GM13977 (cell line): ENCODE measurements around the gene TRIO.

Experiments
- DNase-seq: peaks from one replicate; pipeline ENCODE4 v3.0.0; 2012; ENCODE audit warnings: low spot score
- in situ Hi-C: fragments of 300-500 bp; cut with MboI; formaldehyde crosslinking; loops from one replicate; pipeline ENCODE4 v1.12.0; 2022; ENCODE audit warnings: low sequenced_read_pairs, low pct_unique_long_range_greater_than_20kb, mixed read lengths, inconsistent platforms; ENCODE audit not compliant: unreplicated experiment
- TF ChIP-seq, protein P1 (sequence below): IDR thresholded peaks from 2 replicates; pipeline ENCODE4 v1.5.1; 2012; ENCODE audit warnings: mild to moderate bottlenecking, control low read depth; ENCODE audit not compliant: insufficient read depth; ENCODE audit errors: extremely low read depth, missing control alignments

The TRIO gene

DNA sequence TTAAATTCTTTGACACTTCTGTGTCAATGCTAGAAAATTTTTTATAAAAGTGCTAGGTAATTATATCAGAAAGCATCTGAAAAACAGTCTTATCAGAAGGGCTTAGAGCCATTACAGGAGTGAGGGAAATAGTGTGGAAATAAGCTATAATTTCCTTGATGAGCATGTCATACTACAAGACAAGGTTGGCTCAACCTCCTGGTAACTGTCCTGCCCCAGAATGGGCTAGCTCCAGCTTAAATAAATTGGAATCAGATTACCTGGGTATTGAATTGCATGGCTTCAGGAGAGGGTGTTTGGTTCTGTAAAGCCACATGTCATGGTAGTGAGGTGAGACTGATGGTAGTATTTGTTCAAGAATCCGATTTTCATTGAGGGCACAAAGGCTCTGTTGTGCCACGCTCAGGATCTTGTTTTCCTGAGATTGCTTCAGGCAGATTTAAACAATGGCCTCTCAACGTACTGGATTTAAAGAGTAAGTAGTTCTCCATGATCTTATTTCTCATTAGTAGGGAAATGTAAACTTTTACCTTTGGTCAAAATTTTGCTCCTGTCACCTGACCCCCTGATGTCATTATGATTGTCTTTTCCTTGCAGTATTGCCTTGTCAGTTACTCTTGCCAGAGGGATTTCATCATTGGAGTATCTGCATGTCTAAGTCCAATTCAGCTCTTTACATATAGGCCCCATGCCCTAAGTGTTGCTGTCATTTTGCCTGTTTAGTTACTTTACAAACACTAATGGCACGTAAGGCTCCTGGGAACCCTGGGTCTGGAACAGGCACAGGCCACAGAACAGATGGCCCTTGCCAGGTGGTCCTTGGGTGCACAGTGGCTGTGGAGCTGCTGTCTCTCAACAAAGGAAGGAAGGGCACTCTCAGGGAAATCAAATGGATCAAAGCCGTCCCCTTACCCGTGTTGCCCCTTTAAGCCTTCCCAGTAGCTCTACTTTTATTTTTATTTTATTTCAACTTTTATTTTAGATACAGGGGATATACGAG is 21.3 kb downstream of the TRIO start:
- in situ Hi-C loops, result no loop called here
- TF ChIP-seq, protein P1, sequence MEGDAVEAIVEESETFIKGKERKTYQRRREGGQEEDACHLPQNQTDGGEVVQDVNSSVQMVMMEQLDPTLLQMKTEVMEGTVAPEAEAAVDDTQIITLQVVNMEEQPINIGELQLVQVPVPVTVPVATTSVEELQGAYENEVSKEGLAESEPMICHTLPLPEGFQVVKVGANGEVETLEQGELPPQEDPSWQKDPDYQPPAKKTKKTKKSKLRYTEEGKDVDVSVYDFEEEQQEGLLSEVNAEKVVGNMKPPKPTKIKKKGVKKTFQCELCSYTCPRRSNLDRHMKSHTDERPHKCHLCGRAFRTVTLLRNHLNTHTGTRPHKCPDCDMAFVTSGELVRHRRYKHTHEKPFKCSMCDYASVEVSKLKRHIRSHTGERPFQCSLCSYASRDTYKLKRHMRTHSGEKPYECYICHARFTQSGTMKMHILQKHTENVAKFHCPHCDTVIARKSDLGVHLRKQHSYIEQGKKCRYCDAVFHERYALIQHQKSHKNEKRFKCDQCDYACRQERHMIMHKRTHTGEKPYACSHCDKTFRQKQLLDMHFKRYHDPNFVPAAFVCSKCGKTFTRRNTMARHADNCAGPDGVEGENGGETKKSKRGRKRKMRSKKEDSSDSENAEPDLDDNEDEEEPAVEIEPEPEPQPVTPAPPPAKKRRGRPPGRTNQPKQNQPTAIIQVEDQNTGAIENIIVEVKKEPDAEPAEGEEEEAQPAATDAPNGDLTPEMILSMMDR, result no peak
- no peak for DNase-seq

DNA sequence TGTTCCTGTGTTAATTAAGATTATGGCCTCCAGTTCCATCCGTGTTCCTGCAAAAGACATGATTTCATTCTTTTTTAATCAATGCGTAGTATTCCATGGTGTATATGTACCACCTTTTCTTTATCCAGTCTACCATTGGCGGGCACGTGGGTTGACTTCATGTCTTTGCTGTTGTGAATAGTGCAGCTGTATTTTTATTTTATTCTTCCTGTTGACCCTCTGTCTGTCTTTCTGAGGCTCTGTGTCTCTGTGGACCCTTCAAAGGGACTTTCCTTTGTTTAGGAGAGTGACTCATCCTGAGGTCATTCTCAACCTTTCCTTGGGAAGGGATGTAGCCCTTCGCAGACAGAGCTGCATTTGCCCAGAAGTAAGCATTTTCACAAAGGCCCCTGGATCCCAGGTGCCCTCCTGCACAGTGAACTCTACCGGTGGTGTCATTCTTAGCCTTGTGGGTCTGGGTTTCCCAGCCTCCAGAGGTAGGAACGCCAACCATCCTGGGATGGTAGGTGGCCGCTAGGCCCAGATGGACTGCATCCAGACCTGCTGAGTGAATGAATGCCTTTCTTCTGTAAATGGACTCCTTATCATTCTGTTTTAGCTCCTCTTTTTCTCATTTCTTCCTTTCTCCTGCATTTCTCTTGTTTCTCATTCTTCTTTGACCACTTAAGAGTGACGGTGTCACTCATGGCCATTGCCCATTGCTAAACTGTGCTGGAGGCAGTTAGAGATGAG is 22.4 kb downstream of the TRIO start:
- in situ Hi-C loops, result no loop called here
- DNase-seq, result no peak
- TF ChIP-seq, protein P1, result no peak

DNA sequence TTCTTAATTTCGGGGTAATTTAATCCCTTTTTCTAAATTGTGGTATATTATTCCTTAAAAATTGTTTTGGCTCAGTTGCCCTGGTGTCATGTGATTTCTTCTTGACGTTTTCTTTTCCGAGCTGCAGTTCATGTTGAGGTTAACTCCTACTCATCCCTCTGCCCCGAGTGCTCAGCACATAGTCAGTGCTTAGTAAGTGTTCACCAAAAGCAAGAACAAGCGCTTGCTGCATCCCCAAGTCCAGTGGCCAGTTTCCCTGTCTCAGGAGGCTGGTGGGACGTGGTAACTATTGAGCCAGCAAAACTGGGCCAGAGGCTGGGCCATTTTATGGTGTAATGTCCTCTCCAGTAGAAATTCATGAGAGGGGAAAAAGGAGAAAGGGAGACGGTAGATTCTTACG is 23.3 kb downstream of the TRIO start:
- DNase-seq, result no peak
- in situ Hi-C loops, result no loop called here
- TF ChIP-seq, protein P1, result no peak

DNA sequence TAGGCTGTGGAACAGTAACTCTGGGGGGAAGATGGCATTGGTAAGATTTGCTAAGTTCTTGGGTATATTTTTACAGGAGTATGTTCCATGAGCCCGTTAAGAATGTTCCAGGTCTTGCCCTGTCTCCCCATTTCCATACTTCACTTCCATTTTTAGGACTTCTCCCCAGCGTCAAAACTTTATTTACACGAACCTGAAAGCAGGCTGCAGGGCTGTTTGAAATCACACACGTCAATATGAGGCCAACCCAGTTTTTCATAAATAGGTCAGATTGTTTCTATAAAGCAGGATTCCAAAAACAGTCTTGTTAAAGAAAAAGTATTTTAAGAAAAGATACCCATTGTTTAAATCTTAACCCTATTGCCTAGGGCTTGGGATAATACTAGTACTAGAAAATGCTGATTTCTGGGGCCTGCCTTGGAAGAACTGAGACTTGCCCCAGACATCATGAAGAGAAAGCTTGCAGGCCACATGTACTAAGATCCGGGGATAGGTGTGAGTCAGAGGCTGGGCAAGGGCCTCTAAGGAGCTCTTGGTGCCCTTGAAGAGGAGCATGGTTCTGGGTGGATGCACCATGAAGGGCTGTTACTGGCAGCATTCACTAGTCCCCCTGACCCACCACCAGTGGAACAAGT is 24.2 kb downstream of the TRIO start:
- TF ChIP-seq, protein P1, result no peak
- DNase-seq, result no peak
- in situ Hi-C loops, result no loop called here

DNA sequence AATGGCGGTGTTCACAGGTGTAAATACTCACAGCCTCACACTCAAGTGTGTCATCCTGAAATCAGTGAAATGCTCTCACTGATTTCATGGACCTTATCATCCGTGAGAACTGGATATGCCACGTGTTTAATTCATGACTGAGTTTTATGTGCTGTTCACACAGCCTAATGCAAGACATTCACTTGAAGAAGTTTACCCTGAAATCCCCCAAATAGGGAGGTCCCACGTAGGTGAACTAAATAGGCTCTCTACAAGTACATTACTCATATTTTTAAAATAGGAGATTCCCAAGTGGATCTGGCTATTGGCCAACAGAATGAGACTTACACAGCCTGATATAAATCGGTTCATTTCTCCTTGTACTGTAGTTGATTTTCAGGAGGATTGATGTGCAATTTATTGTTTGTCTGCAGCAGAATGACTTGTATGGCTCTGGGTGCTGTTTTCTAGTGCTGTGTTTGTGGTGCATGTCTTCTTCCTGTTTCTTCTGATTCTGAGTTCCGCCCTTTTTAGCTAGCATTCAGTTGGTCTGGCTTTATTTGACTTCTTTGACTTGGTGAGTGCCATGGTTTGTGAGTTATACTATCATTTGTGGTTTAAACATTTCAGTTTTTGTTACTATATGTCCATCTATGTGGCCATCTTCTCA is 25.1 kb downstream of the TRIO start:
- TF ChIP-seq, protein P1, result no peak
- DNase-seq, result no peak
- in situ Hi-C loops, result no loop called here

DNA sequence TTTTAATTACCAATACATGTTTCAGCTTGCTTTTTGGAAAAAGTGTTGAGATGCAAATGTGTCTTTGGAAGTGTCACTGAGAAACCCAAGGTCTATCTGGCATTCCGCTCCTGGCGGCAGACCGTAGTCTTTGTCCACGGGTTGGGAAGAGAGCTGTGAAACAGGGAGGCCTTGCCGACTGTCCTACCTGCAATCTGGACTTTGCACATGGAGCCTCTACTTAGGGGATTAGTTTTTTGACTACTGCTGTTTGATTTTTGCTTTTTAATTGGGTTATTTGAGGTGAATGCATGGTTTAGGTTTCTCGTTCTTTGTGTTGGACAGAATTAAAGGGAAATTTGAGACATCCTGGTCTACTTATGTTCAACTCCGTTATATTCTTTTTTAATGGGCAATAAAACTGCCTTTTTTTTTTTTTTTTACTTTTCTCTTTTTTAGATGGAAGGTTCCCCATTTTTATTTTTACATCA is 25.7 kb downstream of the TRIO start:
- TF ChIP-seq, protein P1, result no peak
- in situ Hi-C loops, result no loop called here
- no peak for DNase-seq
